GM19025 (cell line): Measurements from ENCODE around the gene PSMD4.
A peak's percentile ranks its signal among the peaks of the same experiment; 100 is the strongest.
"Not testable (repeated sequence)": the region's sequence is repeated elsewhere in the genome, so short reads cannot be mapped to it uniquely, and the experiment has no call there.

Source experiments
- ATAC-seq: cut with Tn5 transposase; IDR thresholded peaks from one replicate; pipeline ENCODE4 v1.9.1; 2021; ENCODE audit warnings: mild to moderate bottlenecking, low read depth, moderate library complexity; ENCODE audit not compliant: unreplicated experiment

Gene PSMD4

GRCh38 chr1:151267760-151268159, 13.2 kb downstream of the PSMD4 start:
- no peak for ATAC-seq

DNA sequence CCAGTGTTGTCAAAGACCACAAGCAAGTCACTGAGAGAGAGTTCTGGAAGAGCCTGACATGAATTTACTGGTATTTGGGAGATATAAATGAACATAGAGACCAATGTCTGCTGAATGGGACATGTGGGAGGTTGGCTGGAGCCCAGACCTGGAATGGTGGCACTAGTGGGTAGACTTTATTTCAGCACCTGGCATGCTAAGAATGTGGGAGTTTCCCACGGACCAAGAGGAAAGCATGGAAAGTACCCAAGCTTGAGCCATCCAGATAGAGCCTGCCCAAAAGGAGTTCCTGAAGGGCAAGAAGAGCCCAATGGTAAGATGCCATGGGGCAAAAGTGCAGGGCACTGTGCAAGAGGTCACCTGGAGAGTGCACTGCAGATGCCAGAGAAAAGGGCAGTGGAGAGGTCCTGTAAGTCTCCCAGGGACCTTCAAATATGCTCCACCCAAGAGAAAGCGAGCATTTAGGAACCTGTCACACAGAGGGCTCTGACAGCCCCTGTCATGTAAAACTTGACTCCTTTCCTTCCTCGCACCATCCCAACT, 19.5 kb downstream of the PSMD4 start:
- ATAC-seq = no peak

DNA sequence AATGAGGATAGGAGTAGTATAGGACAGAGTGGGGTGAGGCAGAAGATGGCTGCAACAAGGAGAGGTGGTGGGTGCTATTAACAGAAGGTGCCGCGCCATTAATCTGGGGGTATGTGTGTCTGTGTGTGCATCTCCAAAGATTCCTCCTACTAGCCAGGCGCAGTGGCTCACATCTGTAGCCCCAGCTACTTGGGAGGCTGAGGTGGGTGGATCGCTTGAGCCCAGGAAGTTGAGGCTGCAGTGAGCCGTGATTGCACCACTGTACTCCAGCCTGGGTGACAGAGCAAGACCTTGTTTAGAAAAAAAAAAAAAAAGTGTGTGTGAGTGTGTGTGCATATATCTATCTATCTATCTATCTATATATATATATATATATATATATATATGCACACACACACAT, 20.8 kb downstream of the PSMD4 start:
- ATAC-seq = not testable (repeated sequence)

- ATAC-seq = no peak
Observed at GRCh38 chr1:151277249-151277648, 22.7 kb downstream of the PSMD4 start.

- ATAC-seq = peak; percentile 15
Observed at GRCh38 chr1:151281225-151281968, 26.9 kb downstream of the PSMD4 start.

GRCh38 chr1:151281969-151282882, 27.7 kb downstream of the PSMD4 start, which contains the start of gene ZNF687:
Gene ZNF687, plus strand, starts transcription at chr1:151282299. Its CDS starts 3,993 bp downstream, at chr1:151286292.
- peak; percentile 90 for ATAC-seq

- ATAC-seq = no peak
Observed at GRCh38 chr1:151282883-151283725, 28.6 kb downstream of the PSMD4 start.

DNA sequence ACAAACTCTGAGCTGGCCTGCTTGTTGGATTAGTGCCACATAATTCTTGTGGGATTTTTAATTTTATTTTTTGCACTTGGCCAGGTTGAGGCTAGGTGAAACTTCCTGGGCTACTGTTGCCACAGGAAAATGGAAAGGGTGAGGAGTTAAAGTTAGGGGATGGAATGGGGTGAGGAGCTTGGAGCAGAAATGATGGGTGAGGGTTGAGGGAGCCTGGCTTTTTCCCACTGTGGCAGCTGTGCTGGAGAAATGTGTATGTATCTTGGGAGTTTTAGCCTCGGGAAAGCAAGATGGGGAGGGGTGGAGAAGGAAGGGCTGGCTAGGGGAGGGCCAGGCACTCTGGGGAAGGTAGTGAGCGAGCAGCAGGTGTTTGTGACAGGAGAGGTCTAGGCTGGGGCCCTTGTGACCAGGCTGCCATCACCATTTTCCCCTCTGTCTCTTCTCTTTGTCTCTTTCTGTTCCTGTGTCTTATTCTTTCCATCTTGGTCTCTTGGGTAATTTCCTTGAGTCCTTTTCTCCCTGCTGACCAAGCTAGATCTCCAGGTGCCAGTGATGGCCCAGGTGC, 29.6 kb downstream of the PSMD4 start:
- no peak for ATAC-seq

DNA sequence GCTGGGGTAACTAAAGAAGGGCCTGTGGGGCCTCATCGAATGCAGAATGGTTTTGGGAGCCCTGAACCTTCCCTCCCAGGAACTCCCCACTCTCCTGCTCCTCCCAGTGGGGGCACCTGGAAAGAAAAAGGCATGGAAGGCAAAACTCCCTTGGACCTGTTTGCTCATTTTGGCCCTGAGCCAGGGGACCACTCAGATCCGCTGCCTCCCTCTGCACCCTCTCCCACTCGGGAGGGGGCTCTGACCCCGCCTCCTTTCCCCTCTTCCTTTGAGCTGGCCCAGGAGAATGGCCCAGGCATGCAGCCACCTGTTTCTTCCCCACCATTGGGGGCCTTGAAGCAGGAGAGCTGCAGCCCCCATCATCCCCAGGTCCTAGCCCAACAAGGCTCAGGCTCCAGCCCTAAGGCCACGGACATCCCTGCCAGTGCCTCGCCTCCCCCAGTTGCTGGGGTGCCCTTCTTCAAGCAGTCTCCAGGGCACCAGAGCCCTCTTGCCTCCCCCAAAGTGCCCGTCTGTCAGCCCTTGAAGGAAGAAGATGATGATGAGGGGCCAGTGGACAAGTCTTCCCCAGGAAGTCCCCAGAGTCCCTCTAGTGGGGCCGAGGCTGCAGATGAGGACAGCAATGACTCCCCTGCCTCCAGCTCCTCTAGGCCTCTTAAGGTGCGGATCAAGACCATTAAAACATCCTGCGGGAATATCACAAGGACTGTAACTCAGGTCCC, 32.2 kb downstream of the PSMD4 start:
- ATAC-seq = no peak

GRCh38 chr1:151287341-151287699, 32.8 kb downstream of the PSMD4 start:
- no peak for ATAC-seq

DNA sequence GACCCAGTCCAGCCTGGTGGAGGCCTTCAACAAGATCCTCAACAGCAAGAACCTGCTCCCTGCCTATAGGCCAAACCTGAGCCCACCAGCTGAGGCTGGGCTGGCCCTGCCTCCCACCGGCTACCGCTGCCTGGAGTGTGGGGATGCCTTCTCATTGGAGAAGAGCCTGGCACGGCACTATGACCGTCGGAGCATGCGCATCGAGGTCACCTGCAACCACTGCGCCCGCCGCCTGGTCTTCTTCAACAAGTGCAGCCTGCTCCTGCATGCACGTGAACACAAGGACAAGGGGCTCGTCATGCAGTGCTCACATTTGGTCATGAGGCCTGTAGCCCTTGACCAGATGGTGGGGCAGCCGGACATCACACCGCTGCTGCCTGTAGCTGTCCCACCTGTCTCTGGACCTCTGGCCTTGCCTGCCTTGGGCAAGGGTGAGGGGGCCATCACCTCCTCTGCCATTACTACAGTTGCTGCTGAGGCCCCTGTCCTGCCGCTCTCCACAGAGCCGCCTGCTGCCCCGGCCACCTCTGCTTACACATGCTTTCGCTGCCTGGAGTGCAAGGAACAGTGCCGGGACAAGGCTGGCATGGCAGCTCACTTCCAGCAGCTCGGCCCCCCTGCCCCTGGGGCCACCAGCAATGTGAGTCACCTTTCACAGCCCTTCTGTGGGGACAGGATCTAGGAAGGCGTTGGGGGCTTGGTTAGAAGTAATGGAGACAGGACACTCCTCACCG, 33.4 kb downstream of the PSMD4 start:
- no peak for ATAC-seq

- no peak for ATAC-seq
Observed at GRCh38 chr1:151288502-151288901, 34.0 kb downstream of the PSMD4 start.

DNA sequence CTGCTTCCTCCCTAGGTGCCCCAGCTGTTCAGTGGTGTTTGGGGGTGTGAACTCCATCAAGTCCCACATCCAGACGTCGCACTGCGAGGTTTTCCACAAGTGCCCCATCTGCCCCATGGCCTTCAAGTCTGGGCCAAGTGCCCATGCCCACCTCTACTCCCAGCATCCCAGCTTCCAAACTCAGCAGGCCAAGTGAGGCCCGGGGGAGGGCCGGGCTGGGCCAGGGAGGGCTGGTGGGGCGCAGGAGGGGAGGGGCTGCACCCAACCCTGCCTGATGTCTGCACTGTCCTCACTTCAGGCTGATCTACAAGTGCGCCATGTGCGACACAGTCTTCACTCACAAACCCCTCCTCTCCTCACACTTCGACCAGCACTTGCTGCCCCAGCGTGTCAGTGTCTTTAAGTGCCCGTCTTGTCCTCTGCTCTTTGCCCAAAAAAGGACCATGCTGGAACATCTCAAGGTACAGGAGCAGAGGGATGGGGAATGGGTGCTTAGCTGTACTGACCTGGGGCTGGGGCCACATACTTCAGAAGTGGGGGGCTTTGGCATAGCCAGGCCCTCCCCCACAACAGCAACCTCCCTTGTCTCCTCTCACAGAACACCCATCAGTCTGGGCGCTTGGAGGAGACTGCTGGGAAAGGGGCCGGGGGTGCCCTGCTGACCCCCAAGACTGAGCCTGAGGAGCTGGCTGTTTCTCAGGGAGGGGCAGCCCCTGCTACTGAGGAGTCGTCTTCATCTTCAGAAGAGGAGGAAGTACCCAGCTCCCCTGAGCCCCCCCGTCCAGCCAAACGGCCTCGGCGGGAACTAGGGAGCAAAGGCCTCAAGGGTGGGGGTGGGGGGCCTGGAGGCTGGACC, 34.8 kb downstream of the PSMD4 start:
- no peak for ATAC-seq

DNA sequence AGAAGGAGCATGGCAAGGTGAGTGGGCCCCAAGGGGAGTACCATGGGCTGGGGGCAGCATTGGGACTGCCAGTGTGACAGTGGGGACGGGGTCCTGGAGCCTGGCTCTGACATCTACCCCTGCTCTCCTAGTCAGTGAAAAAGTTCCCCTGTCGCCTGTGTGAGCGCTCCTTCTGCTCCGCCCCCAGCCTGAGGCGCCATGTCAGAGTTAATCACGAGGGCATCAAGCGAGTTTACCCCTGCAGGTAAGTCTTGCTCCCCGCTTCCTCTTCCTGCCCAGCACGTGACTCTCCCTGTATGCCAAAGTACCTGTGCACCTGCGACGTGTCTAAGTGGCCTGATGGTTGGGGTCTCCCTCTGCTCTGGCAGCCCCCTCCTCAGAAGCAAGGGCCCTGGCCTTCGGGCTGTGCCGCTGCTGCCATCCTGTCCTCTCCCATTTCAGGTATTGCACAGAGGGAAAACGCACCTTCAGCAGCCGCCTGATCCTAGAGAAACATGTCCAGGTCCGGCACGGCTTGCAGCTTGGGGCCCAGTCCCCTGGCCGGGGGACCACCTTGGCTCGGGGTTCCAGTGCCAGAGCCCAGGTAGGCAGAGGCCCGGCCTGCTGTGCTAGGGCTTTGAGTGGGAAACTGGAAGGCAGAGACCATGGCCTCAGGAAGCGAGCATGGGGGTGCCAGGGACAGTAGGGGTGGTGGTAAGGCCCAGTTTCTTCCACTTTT, 35.6 kb downstream of the PSMD4 start:
- ATAC-seq = no peak

- no peak for ATAC-seq
Observed at GRCh38 chr1:151290709-151291303, 36.3 kb downstream of the PSMD4 start.

- ATAC-seq = no peak
Observed at GRCh38 chr1:151292207-151293030, 37.9 kb downstream of the PSMD4 start.
